Activated naive CD4-positive, alpha-beta T cell treated with Interleukin-2 at 50 U/mL for 16 hours (primary cell): Measurements from ENCODE around the gene CLNK.
"Not testable (repeated sequence)": the region's sequence is repeated elsewhere in the genome, so short reads cannot be mapped to it uniquely, and the experiment has no call there.

Source experiments
- DNase-seq: peaks from one replicate; pipeline ENCODE4 v3.0.0-alpha.2; 2020

CLNK gene

GRCh38 chr4:10656420-10656819, 28.1 kb downstream of the CLNK start:
- no peak for DNase-seq

GRCh38 chr4:10655968-10656367, 28.6 kb downstream of the CLNK start:
- DNase-seq: no peak

DNA sequence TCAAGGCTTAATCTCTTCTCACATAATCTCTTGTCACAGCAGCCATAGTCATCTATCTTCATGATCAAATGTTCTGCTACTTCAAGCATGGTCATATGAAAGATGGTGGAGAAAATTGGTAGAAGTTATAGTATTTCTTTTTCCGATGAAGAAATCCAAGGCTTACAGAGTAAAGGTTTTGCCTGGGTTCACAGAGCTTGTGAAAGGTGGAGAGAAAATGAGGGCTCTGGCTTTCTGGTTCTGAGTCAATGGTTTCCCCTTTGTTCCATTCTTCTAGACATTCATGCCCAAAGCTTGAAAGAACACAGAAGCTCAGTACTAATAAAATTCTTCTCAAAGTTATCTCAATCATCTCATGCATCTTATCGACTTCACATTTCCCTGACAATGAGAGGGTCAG, 36.1 kb downstream of the CLNK start:
- no peak for DNase-seq

DNA sequence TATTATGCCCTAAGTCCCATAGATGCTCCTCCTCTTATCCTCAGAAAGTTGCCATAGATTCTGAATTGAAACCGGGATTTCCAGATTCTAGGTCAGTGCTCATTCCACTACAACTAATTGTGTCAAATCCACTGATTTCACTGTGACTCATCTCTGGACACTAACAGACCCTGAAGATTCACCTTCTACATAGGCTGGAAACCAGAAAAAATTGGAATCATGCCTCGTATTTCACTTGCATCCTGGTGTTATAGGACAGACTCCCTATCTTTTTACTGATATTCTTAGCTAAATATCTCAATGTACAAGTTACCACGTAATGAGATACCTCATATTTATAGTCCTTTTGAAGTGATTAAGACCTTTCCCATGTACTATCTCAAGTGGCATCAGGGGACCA, 36.7 kb downstream of the CLNK start:
- no peak for DNase-seq

- DNase-seq: no peak
These were observed 40.8 kb downstream of the CLNK start for GRCh38 chr4:10643600-10644425.

GRCh38 chr4:10640561-10641201, 43.9 kb downstream of the CLNK start:
- no peak for DNase-seq

DNA sequence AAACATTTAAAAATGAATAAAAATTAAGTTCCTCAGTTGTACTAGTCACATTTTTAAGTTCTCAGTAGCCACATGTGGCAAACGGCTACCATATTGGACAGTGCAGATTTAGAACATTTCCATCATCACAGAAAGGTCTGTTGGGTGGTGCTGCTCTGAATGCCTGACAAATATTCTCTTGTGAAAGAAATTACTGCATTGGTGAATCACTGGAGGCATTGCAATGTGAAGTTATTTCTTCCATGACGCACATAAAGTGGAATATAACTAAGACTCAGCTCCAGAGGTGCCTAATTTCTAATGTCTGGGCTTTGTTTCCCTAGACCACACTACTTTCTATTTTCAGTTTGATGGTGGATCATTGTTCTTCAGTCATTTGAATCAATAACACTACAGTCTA, 44.9 kb downstream of the CLNK start:
- DNase-seq: no peak

GRCh38 chr4:10639100-10639499, 45.5 kb downstream of the CLNK start:
- no peak for DNase-seq

GRCh38 chr4:10635091-10635490, 49.5 kb downstream of the CLNK start:
- DNase-seq: no peak

- DNase-seq: no peak
These were observed 55.2 kb downstream of the CLNK start for GRCh38 chr4:10629394-10629793.

- no peak for DNase-seq
These were observed 59.4 kb downstream of the CLNK start for GRCh38 chr4:10625131-10625530.

DNA sequence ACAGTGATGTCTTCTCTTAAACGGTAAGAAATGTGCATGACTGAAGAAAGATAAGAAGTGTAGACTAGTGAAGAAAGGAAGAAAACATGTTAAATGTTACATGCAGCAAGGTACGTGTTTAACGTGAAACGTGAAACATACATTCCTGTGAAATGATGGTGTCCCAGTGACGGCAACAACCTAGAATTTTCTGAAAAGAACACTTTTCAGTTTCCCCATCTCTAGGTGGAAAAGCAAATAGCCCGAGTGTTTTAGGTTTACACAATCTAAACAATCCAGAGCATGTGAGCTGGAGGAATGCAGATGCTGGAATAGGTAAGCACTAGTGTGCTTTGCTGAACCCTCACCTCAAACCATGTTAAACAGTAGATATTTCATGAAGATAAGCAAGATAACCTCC, 60.7 kb downstream of the CLNK start:
- no peak for DNase-seq

DNA sequence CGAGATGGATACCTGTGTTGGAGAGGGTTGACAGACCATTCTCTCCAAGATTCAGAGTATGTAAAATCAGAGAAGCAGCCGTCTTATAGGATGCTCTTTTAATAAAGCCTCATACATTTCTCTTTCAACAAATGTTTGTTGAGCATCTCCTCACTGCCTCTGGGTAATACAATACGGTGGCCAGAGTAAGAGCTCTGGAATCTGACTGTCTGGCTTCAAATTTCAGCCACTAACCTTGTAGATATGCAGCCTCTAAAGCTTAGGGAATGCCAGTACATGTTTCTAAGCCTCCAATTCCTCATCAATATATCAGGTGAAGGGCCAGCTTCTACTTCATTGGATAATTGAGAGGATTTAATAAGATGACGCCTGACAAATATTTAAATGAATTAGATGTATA, 61.3 kb downstream of the CLNK start:
- no peak for DNase-seq

- no peak for DNase-seq
These were observed 61.8 kb downstream of the CLNK start for GRCh38 chr4:10622728-10623127.

GRCh38 chr4:10620935-10621488, 63.6 kb downstream of the CLNK start:
- DNase-seq: no peak

- DNase-seq: no peak
These were observed 64.7 kb downstream of the CLNK start for GRCh38 chr4:10619855-10620254.

DNA sequence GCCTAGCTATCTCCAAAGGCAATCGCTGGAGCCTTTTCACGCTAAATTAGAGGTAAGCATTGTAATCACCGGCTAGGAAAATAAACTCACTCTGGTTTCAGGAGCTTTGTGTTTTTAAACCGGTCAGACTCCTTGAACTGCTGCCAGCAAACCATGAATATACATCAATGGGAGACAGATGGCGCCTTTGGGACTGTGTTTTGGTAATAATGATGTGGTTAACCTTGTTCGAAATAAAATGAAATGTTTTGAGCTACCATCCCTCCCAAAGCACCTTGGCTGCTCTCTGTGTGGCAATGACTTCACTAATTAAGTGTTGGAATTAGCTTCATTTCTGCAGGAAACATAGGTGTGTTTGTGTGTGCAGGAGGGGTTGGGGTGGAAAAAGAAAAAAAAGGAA, 65.3 kb downstream of the CLNK start:
- no peak for DNase-seq

GRCh38 chr4:10614926-10615325, 69.6 kb downstream of the CLNK start:
- DNase-seq: not testable (repeated sequence)

- DNase-seq: no peak
These were observed 70.6 kb downstream of the CLNK start for GRCh38 chr4:10613926-10614478.

GRCh38 chr4:10612476-10612875, 72.1 kb downstream of the CLNK start:
- no peak for DNase-seq

GRCh38 chr4:10611673-10612072, 72.9 kb downstream of the CLNK start:
- DNase-seq: no peak

DNA sequence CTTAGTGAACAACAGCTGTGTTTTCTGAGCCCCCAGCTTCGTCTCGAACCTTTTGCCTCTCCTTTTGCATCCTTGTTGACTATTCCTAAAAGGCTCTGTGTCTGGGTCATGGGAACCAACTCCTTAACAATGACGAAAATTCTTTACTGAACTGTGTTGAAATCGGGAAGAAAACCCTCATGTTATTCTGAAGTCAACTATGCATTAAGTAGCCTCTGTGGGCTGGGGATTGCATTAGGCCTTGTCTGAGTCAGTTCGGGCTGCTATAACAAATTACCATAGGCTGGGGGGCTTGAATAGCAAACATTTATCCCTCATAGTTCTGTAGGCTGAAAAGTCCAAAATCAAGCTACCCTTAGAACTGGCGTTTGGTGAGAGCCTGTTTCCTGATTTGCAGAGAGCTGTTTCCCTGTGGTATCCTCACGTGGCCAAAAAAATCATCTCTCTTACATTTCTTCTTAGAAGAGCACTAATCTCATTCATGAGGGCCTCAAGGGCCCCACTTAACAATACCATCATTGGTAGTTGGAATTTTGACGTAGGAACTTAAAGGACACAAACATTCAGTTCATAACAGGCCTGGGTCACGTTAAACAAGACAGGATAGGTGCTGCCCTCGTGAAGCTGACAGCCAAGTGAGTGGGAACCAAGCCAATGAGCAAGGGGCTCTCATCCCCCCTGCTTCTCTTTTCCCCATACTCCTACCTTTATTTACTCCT, 75.9 kb downstream of the CLNK start:
- DNase-seq: no peak

DNA sequence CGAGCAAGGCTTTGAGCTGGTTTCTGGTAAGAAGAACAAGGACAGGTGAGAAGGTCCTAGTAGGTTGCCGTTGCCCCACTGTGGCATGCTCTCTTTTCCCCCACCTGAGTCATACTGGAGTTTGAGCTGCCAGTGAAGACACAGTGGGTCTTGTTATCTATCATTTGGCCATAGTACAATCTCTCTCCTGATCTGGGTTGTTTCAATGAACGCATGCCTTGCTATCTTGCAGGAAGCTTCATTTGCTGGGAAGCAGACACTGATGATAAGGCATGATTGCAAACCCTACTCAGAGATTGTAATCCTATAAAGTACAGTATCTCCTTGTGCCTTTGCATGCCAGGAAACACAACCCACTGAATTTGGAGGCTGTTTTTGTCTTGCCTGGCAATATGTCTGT, 77.4 kb downstream of the CLNK start:
- DNase-seq: no peak
